Measurements from ENCODE around the gene PLB1.
"Not testable (repeated sequence)": the region's sequence is repeated elsewhere in the genome, so short reads cannot be mapped to it uniquely, and the experiment has no call there.

PLB1 gene

DNA sequence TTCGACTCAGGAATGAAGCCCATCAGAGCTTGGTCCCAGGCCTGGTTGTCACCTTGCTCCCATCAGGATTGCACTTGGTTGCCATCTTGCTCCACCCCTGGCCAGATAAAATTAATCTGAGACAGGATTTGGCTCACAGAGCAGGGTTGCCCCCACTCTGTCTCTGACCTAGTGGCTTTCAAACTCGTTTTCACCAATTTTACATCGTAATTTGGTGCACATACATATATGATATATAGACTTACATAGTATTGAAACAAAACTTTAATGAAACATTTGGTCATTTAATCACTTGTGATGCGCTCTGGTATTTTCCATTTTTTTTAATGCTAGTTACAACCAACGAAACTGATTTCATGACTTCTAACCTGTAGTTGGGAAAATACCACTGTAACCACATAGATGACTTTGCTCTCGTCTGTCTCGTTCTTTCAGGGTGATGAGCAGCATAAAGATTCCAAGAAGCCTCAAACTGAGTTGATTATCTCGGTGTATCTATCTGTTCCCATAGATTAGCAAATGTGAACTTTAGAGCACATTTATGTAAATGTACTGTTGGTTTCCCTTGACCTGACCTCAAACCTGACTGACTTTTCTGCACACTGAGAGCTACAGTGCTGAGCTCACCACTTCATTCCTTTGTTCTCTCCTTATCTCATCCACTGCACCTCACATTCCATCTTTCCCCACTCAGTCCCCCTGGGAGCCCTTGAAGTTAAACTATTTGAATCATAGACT is 30.5 kb upstream of the PLB1 start:
- no peak for DNase-seq

DNA sequence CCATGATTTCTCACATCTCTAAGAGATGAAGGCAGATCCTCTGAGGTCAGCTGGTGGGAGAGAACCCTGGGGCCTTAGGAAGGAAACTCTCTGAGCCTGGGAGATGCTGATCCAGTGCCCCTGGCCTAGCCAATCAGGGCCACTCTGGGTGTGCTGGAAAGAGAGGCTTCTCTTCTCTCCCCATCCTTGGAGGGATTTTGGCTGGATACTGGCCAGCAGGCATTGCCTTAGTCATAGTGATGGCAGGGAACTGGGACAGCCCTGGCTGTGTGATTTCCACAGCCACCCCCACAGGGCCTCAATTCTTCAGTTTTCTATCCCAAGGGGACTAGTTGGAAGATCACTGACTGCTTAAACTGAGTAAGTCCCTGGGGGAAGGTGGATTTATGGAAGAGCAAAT is 26.6 kb upstream of the PLB1 start:
- DNase-seq, result no peak

- DNase-seq, result no peak
Observed at GRCh38 chr2:28469947-28470535, 25.8 kb upstream of the PLB1 start.

DNA sequence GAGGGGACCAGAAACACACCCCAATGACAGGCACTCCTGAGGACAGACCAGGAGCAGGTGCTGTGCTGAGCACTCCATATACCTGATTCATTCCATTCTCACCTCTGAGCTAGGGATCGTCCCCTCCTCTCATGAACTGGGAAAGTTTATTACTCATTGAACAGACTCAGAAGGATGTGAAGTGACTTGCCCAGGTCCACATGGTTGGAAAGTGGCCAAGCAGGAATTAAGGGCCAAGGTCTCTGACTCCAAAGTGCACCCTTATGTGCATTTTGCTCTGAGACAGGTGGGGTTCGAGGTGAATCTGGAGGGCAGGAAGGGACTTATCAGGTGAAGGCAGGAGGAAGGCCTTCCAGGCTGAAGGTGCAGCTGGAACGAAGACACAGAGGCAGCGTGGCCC is 25.1 kb upstream of the PLB1 start:
- DNase-seq, result no peak

GRCh38 chr2:28471214-28471613 is 24.6 kb upstream of the PLB1 start:
- DNase-seq, result no peak

DNA sequence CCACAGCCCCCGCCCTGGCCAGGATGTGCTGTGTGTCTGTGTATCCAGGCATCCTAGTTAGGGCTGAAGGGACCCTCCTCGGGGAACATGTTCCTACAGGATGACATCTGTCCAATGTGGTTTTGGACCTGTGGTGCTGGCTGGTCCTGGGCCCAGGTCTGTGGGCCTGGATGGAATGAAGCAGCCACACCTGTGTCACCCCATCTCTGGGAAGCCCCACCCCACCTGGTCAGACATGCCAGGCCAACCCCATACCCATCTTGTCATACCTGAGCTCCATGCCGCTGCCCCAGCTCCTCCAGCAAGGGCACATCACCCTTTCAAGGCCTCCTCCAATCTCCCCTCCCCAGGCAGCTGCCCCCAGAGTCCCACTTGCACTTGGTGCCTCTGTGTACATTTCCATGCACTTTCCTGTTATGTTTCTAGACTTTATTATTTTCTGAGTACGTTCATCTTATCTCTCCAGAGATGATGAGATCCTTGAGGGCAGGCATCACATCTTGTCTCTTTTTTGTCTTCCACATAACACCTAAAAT is 24.1 kb upstream of the PLB1 start:
- DNase-seq, result no peak

GRCh38 chr2:28472641-28473040 is 23.2 kb upstream of the PLB1 start:
- not testable (repeated sequence) for DNase-seq

GRCh38 chr2:28475088-28475595 is 20.7 kb upstream of the PLB1 start:
- no peak for DNase-seq

DNA sequence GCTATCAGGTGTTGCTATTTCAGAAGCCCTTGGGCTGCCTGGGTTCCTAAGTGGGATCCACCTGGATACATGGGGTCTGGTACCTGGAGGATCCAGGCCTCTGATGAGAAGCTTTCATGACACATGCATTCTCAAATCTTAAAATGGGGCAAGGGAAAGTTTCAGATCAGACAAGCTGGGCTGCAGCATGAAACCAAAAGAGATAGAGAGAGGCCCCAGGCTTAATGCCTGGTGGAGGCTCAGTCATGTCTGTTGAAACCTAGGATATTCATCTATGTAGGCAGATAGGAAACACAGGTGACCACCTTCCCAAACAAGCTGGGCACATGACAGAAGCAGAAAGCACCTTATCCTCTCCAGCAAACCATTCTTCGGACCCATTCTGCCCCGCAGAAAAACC is 18.8 kb upstream of the PLB1 start:
- no peak for DNase-seq

DNA sequence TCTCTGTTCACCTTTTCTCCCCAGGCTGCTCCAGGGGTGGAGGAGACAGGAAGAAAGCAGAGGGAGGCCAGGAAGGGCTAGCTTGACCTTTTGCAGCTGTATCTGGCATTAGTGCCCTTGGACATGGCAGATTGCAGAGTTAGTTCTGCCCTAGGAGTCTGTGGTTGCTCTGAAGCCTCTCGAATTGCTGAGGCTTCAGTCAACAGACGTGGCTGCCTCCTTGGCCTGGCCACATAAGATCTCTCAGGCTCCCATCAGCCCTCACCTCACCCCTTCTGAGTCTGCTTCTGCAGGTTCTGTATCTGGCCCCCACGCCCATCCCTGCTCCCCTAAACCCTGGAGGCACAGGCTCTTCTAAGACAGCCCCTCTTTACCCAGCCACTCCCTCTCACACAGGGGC is 18.2 kb upstream of the PLB1 start:
- DNase-seq, result no peak

DNA sequence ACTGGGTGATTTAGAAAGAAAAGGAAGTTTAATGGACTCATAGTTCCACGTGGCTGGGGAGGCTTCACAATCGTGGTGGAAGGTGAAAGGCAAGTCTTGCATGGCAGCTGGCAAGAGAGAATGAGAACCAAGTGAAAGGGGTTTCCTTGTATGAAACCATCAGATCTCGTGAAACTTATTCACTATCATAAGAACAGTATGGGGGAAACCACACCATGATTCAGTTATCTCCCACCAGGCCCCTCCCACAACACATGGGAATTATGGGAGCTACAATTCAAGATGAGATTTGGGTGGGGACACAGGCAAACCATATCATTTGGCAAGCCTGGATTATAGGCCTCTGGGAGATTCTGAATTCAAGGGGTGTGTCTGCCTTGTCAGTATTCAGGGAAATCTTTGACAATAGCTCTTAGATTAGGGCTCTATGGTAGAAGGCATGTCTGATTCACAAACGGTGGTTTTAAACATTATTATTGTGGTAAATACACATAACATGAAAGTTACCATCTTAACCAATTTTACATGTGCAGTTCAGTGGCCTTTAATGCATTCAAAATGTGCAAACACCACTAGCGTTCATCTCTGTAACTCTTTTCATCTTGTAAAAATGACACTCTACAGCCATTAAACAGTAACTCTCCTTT is 15.3 kb upstream of the PLB1 start:
- DNase-seq, result no peak

DNA sequence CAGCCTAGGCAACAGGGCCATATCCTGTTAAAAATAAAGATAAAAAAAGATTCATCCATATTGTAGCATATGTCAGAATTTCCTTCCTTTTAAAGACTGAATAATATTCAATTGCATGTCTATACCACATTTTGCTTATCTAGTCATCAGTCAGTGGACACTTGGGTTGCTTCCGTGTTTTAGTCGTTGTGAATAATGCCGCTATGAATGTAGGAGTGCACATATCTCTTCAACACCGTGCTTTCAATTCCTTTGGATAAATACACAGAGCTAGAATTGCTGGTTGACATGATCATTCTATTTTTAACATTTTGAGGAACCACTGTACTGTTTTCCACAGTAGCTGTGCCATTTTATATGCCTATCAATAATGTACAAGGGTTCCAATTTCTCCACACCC is 14.0 kb upstream of the PLB1 start:
- DNase-seq, result no peak

DNA sequence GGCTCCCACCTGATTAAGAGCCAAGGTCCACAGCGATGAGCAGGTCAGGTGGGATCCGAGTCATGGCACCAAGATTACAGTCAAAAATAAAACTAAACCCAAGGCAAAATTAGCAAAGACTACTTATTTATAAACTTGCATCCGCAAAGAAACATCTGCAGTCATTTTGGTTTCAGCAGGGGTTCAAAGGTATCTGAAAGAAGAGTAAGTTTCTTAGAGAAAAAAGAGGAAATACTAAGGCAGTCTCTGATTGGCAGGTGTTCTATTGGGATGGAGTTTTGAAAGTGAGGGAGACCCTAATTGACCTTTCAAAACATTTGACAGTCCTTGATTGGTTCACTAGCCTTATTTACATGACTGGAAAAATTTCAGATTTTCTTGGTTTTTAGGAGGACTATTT is 11.0 kb upstream of the PLB1 start:
- DNase-seq, result no peak

DNA sequence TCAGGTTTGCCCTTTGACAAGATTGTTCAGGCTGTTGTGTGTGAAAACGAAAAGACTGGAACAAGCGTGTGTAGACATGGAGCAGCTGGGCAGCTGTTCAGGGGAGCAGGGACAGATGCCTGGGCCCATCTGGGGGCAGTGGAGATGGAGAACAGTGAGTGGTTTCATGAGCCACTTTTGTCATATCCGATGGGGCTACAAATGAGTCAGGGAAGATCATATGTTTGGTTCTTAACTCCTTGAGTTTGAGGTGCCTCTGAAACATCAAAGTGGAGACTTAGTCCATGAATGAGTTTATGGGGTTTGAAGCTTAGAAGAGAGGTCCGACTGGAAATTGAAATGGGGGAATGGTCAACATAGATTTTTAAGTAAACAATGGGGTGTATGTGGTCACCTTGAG is 9.3 kb upstream of the PLB1 start:
- no peak for DNase-seq

GRCh38 chr2:28487258-28487657 is 8.6 kb upstream of the PLB1 start:
- no peak for DNase-seq

DNA sequence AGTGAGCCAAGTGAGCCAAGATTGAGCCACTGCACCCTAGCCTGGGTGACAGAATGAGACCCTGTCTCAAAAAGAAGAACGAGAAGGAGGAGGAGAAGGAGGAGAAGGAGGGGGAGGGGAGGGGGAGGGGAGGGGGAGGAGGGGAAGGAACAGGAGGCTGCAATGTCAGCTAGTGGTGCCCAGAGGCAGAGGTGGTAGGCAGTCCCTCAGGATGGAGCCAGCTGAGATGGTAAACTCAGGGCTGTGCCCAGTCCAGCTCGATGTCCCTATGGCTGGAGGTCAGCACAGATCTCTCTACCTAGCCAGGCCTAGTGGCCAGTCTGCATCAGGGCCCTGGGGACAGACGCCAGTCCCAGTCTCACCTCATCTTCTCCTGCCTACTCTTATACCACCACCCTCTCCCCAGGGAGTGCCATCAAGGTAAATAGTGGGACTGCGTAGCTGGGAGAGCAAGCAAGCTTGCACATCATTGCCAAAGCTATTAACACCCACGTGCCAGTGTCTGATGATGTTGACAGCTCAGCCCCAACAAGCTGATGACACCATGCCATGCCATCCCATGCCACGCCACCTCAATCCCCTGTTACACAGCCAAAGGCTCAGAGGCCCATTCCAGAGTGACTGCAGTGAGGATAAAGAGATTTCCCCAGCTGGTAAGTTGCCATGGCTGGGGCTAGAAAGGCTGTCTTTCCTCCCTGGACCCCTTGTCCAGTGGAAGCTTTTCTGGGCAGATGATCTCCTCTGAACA is 7.6 kb upstream of the PLB1 start:
- DNase-seq, result no peak

- DNase-seq, result no peak
Observed at GRCh38 chr2:28488858-28489575, 6.8 kb upstream of the PLB1 start.

GRCh38 chr2:28490558-28490957 is 5.3 kb upstream of the PLB1 start:
- no peak for DNase-seq

DNA sequence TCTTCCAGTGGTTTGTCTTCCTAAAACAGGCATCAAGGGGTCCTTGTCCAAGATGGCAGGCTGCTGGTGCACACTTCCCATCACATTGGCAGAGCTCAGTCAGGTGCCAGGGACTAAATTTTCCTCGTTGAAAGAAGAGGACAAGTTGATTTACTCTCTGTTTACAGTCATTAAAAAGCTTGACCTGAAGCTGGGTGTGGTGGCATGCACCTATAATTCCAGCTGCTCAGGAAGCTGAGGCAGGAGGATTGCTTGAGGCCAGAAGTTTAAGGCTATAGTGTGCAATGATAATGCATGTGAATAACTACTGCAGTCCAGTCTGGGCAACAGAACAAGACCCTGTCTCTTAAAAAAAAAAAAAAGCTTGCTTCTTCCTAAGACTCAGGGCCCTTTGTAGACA is 3.6 kb upstream of the PLB1 start:
- no peak for DNase-seq

DNA sequence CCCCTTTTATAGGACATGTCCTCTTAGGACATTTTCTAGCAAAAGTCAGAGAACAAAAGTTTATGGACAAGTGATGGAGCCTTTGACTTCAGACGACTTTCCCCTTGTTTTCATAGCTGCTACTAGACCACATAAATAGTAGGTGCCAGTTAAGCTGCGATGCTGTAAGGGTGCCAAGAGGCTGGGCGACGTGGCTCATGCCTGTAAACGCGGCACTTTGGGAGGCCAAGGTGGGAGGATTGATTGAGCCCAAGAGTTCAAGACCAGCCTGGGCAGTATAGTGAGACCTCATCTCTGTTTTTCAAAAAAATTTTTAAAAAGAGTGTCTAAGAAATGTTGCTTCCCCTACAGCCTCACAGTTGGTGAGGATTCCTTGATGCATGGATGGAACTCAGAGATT is 2.2 kb upstream of the PLB1 start:
- DNase-seq, result no peak

DNA sequence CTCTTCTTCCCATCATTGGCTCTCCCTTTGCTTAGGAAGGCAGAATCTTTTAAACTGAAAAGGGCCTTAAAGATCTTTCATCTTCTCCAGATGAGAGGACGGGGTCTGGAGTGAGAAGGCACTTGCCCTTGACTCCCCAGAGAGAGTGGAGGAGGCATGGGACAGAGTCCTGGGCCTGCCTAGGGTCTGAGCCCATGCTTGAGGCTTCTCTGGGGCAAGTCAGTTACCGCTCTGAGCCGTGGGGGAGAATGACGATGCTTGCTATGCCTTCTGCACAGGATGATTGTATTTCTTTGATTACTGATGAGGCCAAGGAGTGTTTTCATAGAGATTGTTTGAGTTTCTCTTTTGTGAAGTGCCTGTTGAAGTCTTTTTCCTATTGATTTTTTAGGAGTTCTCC is 921 bp downstream of the PLB1 start:
- no peak for DNase-seq

DNA sequence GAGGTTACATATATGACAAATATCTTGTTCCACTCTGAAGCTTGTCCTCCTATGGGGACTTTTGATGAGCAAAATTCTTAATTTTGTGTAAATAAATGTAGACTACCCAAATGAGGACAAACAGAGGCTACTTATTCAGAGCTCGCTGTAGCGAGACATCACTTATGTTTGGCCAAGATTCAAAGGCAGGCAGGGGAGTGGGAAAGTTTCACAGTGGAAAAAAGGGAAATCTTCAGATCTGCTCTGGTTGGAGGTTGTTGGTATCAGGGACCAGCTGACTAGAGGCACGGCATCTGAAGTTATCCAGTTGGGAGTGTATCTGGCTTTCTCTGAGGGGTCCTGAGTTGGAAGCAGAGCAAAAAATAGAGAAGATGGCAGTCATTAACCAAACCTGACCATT is 1.3 kb downstream of the PLB1 start:
- no peak for DNase-seq

- DNase-seq, result no peak
Observed at GRCh38 chr2:28499282-28499681, 3.4 kb downstream of the PLB1 start.
